CD8-positive, alpha-beta memory T cell (primary cell): Measurements from ENCODE around the gene MAP3K5. TPM values are rescaled to one million over a fixed set of nuclear protein-coding genes. Genes with fewer than 3 reads are reported as not detected.
"Not testable (repeated sequence)": the region's sequence is repeated elsewhere in the genome, so short reads cannot be mapped to it uniquely, and the experiment has no call there.

Experiments used
- CTCF ChIA-PET: fragments of 350-600 bp; sonication (Branson Sonifier 250); formaldehyde crosslinking; loops from one replicate; lab custom pipeline; 2021; ENCODE audit warnings: antibody characterized with exemption; lab: Charles Lee
- POLR2A ChIA-PET: fragments of 350-600 bp; sonication (Branson Sonifier 250); formaldehyde crosslinking; loops from one replicate; lab custom pipeline; 2021; ENCODE audit warnings: antibody characterized with exemption; lab: Charles Lee
- DNase-seq, 5 donors: peaks; one replicate each; pipeline versions ENCODE4 v3.0.0 to v3.0.0-alpha.2; 2020 to 2022; ENCODE audit warnings: mixed read lengths in 1 of 5
- H3K27ac ChIP-seq: one replicate; pipeline ENCODE4 v1.7.0; 2013; ENCODE audit warnings: low read depth, mild to moderate bottlenecking, low read length, moderate library complexity
- H3K27me3 ChIP-seq: 2 replicates; pipeline ENCODE4 v1.7.0; 2013; ENCODE audit warnings: low read length, mild to moderate bottlenecking; ENCODE audit not compliant: insufficient read depth, poor library complexity, severe bottlenecking
- H3K36me3 ChIP-seq: 2 replicates; pipeline ENCODE4 v1.7.0; 2013; ENCODE audit warnings: mild to moderate bottlenecking, low read length, moderate library complexity; ENCODE audit not compliant: insufficient read depth
- H3K4me1 ChIP-seq: 2 replicates; pipeline ENCODE4 v1.7.0; 2013; ENCODE audit warnings: mild to moderate bottlenecking, low read length, moderate library complexity; ENCODE audit not compliant: insufficient read depth
- H3K4me3 ChIP-seq: 2 replicates; pipeline ENCODE4 v1.7.0; 2013; ENCODE audit warnings: mild to moderate bottlenecking, low read length
- H3K9me3 ChIP-seq: 2 replicates; pipeline ENCODE4 v1.7.0; 2013; ENCODE audit warnings: mild to moderate bottlenecking, low read length
- H3K27ac Mint-ChIP-seq, 8 donors: one replicate each; pipeline ENCODE4 v1.8.0; 2020 to 2021; ENCODE audit warnings: mixed read lengths in 8 of 8, mild to moderate bottlenecking in 6 of 8, inconsistent platforms in 3 of 8, moderate library complexity in 3 of 8
- H3K27me3 Mint-ChIP-seq, 2 donors: one replicate each; pipeline ENCODE4 v1.8.0; 2020 to 2021; ENCODE audit warnings: mixed read lengths in 2 of 2, mild to moderate bottlenecking in 1 of 2, moderate library complexity in 1 of 2
- H3K36me3 Mint-ChIP-seq, 3 donors: one replicate each; pipeline ENCODE4 v1.8.0; 2020 to 2021; ENCODE audit warnings: mixed read lengths in 3 of 3, inconsistent platforms in 1 of 3, mild to moderate bottlenecking in 1 of 3
- H3K4me1 Mint-ChIP-seq, 3 donors: one replicate each; pipeline ENCODE4 v1.8.0; 2020 to 2021; ENCODE audit warnings: mixed read lengths in 3 of 3, inconsistent platforms in 1 of 3, mild to moderate bottlenecking in 1 of 3
- H3K4me3 Mint-ChIP-seq, 7 donors: one replicate each; pipeline ENCODE4 v1.8.0; 2020 to 2021; ENCODE audit warnings: mixed read lengths in 7 of 7, mild to moderate bottlenecking in 6 of 7, moderate library complexity in 4 of 7, inconsistent platforms in 2 of 7
- H3K9me3 Mint-ChIP-seq, 5 donors: one replicate each; pipeline ENCODE4 v1.8.0; 2020 to 2022; ENCODE audit warnings: mixed read lengths in 5 of 5, mild to moderate bottlenecking in 3 of 5, moderate library complexity in 2 of 5, inconsistent platforms in 1 of 5
- polyA plus RNA-seq: library from polyadenylated mRNA; unstranded; fragments of 300-500 nt; fragmentation: Illumina TruSeq; gene quantifications from one replicate; pipeline ENCODE4 v1.2.3, GENCODE V29; 2021
- total RNA-seq, 2 experiments: library from RNA; stranded (reverse); gene quantifications; one replicate each; pipeline ENCODE4 v1.2.3, GENCODE V29; 2021

Gene MAP3K5
- total and polyA plus RNA-seq, 3 experiments from 2014 or later = 12.6 to 19.9 (median 12.9) TPM

GRCh38 chr6:136720045-136720770, 72.1 kb downstream of the MAP3K5 start:
- no peaks in the 10 kb centered on the region for H3K36me3 ChIP-seq
- H3K4me1 Mint-ChIP-seq = peaks cover 57 to 68% (median 60%) of the 10 kb centered on the region in 3 donors
- no peaks in the 10 kb centered on the region for H3K27me3 ChIP-seq
- H3K27ac Mint-ChIP-seq = peak overlapping the region in 5 of 8 donors; percentile 43 to 84 (median 73)
- H3K4me1 ChIP-seq = peaks cover 5% of the 10 kb centered on the region
- peaks cover 3 to 24% (median 14%) of the 10 kb centered on the region in 3 donors for H3K36me3 Mint-ChIP-seq
- H3K27ac ChIP-seq = no peak overlapping the region
- ChIA-PET POLR2A (interaction anchor here (1.1 kb wide), 1 partner anchor 72 kb away, joined by 3 read pairs; the partner anchor contains the start of gene MAP3K5), CTCF (interaction anchor here (0.9 to 3.3 kb wide), 3 partner anchors 9 to 76 kb away, joined by 3 to 11 read pairs (median 6); partner anchors contain the start of gene MAP3K5)
- H3K27me3 Mint-ChIP-seq = no peaks in the 10 kb centered on the region
- no peaks in the 10 kb centered on the region for H3K9me3 ChIP-seq
- no peak overlapping the region for H3K4me3 ChIP-seq
- H3K9me3 Mint-ChIP-seq = peaks cover 0 to 4% (median 2%) of the 10 kb centered on the region in 5 donors
- no peak for DNase-seq
- peak overlapping the region in 6 of 7 donors; percentile 20 to 67 (median 43) for H3K4me3 Mint-ChIP-seq

GRCh38 chr6:136719280-136720044, 72.8 kb downstream of the MAP3K5 start:
- H3K27ac ChIP-seq = no peak overlapping the region
- H3K36me3 ChIP-seq = no peaks in the 10 kb centered on the region
- CTCF ChIA-PET = interaction anchor here (0.7 to 3.3 kb wide), 4 partner anchors 8 to 75 kb away, joined by 3 to 11 read pairs (median 4); partner anchors contain the start of gene MAP3K5
- no peak for DNase-seq
- peaks cover 5% of the 10 kb centered on the region for H3K4me1 ChIP-seq
- H3K27me3 Mint-ChIP-seq = no peaks in the 10 kb centered on the region
- H3K4me3 Mint-ChIP-seq = peak overlapping the region in 1 of 7 donors; percentile 67
- POLR2A ChIA-PET = interaction anchor here (1.1 kb wide), 1 partner anchor 73 kb away, joined by 3 read pairs; the partner anchor contains the start of gene MAP3K5
- no peaks in the 10 kb centered on the region for H3K9me3 ChIP-seq
- H3K4me1 Mint-ChIP-seq = peaks cover 55 to 62% (median 58%) of the 10 kb centered on the region in 3 donors
- no peak overlapping the region for H3K4me3 ChIP-seq
- peaks cover 0 to 4% (median 2%) of the 10 kb centered on the region in 5 donors for H3K9me3 Mint-ChIP-seq
- H3K36me3 Mint-ChIP-seq = peaks cover 3 to 28% (median 14%) of the 10 kb centered on the region in 3 donors
- H3K27me3 ChIP-seq = no peaks in the 10 kb centered on the region
- H3K27ac Mint-ChIP-seq = peak overlapping the region in 6 of 8 donors; percentile 3 to 82 (median 52)

- ChIA-PET CTCF (interaction anchor here (1.3 to 1.4 kb wide), 2 partner anchors 74 kb away, joined by 4 read pairs; partner anchors contain the start of gene MAP3K5), POLR2A (no interaction called here)
- H3K36me3 Mint-ChIP-seq = peaks cover 3 to 28% (median 18%) of the 10 kb centered on the region in 3 donors
- H3K4me3 Mint-ChIP-seq = no peak overlapping the region
- no peak overlapping the region for H3K27ac ChIP-seq
- peak overlapping the region in 5 of 8 donors; percentile 8 to 57 (median 29) for H3K27ac Mint-ChIP-seq
- no peaks in the 10 kb centered on the region for H3K36me3 ChIP-seq
- no peak for DNase-seq
- H3K9me3 Mint-ChIP-seq = peaks cover 0 to 4% (median 2%) of the 10 kb centered on the region in 5 donors
- no peak overlapping the region for H3K4me3 ChIP-seq
- peaks cover 49 to 57% (median 55%) of the 10 kb centered on the region in 3 donors for H3K4me1 Mint-ChIP-seq
- H3K4me1 ChIP-seq = no peaks in the 10 kb centered on the region
- no peaks in the 10 kb centered on the region for H3K27me3 ChIP-seq
- no peaks in the 10 kb centered on the region for H3K9me3 ChIP-seq
- no peaks in the 10 kb centered on the region for H3K27me3 Mint-ChIP-seq
Observed at GRCh38 chr6:136718476-136718875, 73.8 kb downstream of the MAP3K5 start.

- H3K27ac Mint-ChIP-seq = peak overlapping the region in 3 of 8 donors; percentile 6 to 75 (median 52)
- no peak overlapping the region for H3K27ac ChIP-seq
- H3K27me3 Mint-ChIP-seq = no peaks in the 10 kb centered on the region
- H3K4me3 ChIP-seq = no peak overlapping the region
- peaks cover 0 to 4% (median 2%) of the 10 kb centered on the region in 5 donors for H3K9me3 Mint-ChIP-seq
- no peaks in the 10 kb centered on the region for H3K4me1 ChIP-seq
- CTCF ChIA-PET = interaction anchor here (1.3 to 1.4 kb wide), 2 partner anchors 74 to 75 kb away, joined by 4 read pairs; partner anchors contain the start of gene MAP3K5
- no peak overlapping the region for H3K4me3 Mint-ChIP-seq
- no peaks in the 10 kb centered on the region for H3K27me3 ChIP-seq
- H3K36me3 Mint-ChIP-seq = peaks cover 3 to 28% (median 20%) of the 10 kb centered on the region in 3 donors
- DNase-seq = no peak
- H3K9me3 ChIP-seq = no peaks in the 10 kb centered on the region
- no peaks in the 10 kb centered on the region for H3K36me3 ChIP-seq
- POLR2A ChIA-PET = no interaction called here
- H3K4me1 Mint-ChIP-seq = peaks cover 54 to 63% (median 59%) of the 10 kb centered on the region in 3 donors
Observed at GRCh38 chr6:136717716-136717990, 74.6 kb downstream of the MAP3K5 start.

- ChIA-PET CTCF (interaction anchor here (1.3 to 1.7 kb wide), 3 partner anchors 73 to 75 kb away, joined by 4 to 9 read pairs (median 5); partner anchors contain the start of gene MAP3K5), POLR2A (interaction anchor here (0.6 kb wide), 1 partner anchor 11 kb away, joined by 3 read pairs; no protein-coding TSS in a partner anchor)
- Mint-ChIP-seq H3K36me3 (peaks cover 3 to 28% (median 20%) of the 10 kb centered on the region in 3 donors), H3K4me3 (no peak overlapping the region), H3K27ac (peak overlapping the region in 2 of 8 donors; percentile 52 to 75), H3K9me3 (peaks cover 0 to 3% (median 2%) of the 10 kb centered on the region in 5 donors), H3K27me3 (no peaks in the 10 kb centered on the region), H3K4me1 (peaks cover 52 to 61% (median 56%) of the 10 kb centered on the region in 3 donors)
- H3K9me3 ChIP-seq = no peaks in the 10 kb centered on the region
- no peaks in the 10 kb centered on the region for H3K4me1 ChIP-seq
- H3K27me3 ChIP-seq = no peaks in the 10 kb centered on the region
- no peak for DNase-seq
- H3K27ac ChIP-seq = no peak overlapping the region
- no peaks in the 10 kb centered on the region for H3K36me3 ChIP-seq
- no peak overlapping the region for H3K4me3 ChIP-seq
Observed at GRCh38 chr6:136716917-136717715, 75.2 kb downstream of the MAP3K5 start.

- H3K27ac ChIP-seq, H3K9me3 Mint-ChIP-seq, H3K9me3 ChIP-seq, H3K4me3 ChIP-seq, H3K4me3 Mint-ChIP-seq, H3K36me3 ChIP-seq, H3K4me1 ChIP-seq, CTCF ChIA-PET, H3K27me3 Mint-ChIP-seq, DNase-seq, POLR2A ChIA-PET, H3K27me3 ChIP-seq: not testable (repeated sequence)
- H3K27ac Mint-ChIP-seq = peak overlapping the region in 4 of 8 donors; percentile 18 to 52 (median 30)
- peaks cover 33 to 59% (median 38%) of the 10 kb centered on the region in 3 donors for H3K4me1 Mint-ChIP-seq
- peaks cover 0 to 17% (median 15%) of the 10 kb centered on the region in 3 donors for H3K36me3 Mint-ChIP-seq
Observed at GRCh38 chr6:136712642-136713041, 79.6 kb downstream of the MAP3K5 start.

- peaks cover 0 to 25% (median 20%) of the 10 kb centered on the region in 3 donors for H3K36me3 Mint-ChIP-seq
- no peak overlapping the region for H3K27ac Mint-ChIP-seq
- POLR2A ChIA-PET = interaction anchor here (0.5 to 0.7 kb wide), 3 partner anchors 12 to 596 kb away, joined by 3 to 5 read pairs (median 3); partner anchors contain the start of gene MAP3K5
- no peak overlapping the region for H3K4me3 Mint-ChIP-seq
- Histone ChIP-seq H3K9me3 (no peaks in the 10 kb centered on the region), H3K4me3 (no peak overlapping the region), H3K27ac (no peak overlapping the region), H3K4me1 (no peaks in the 10 kb centered on the region), H3K36me3 (no peaks in the 10 kb centered on the region), H3K27me3 (no peaks in the 10 kb centered on the region)
- no peak for DNase-seq
- CTCF ChIA-PET = interaction anchor here (1.2 to 1.9 kb wide), 2 partner anchors 8 to 81 kb away, joined by 3 to 7 read pairs; partner anchors contain the start of gene MAP3K5
- H3K27me3 Mint-ChIP-seq = no peaks in the 10 kb centered on the region
- H3K4me1 Mint-ChIP-seq = peaks cover 34 to 61% (median 41%) of the 10 kb centered on the region in 3 donors
- H3K9me3 Mint-ChIP-seq = peaks cover 0 to 2% (median 0%) of the 10 kb centered on the region in 5 donors
Observed at GRCh38 chr6:136711644-136712043, 80.6 kb downstream of the MAP3K5 start.
